Glutamatergic neuron (in vitro differentiated cells): ENCODE results near the gene MAPKAP1. TPM values are rescaled to one million over a fixed set of nuclear protein-coding genes. Genes with fewer than 3 reads are reported as not detected.

Experiments used
- DNase-seq: peaks from one replicate; pipeline ENCODE4 v3.0.0; 2022
- H3K27ac Mint-ChIP-seq: one replicate; pipeline ENCODE4 v1.8.0; 2020; ENCODE audit warnings: mild to moderate bottlenecking, mixed read lengths, inconsistent platforms; ENCODE audit not compliant: unreplicated experiment
- H3K27me3 Mint-ChIP-seq: one replicate; pipeline ENCODE4 v1.8.0; 2020; ENCODE audit warnings: mild to moderate bottlenecking, moderate library complexity, mixed read lengths, inconsistent platforms; ENCODE audit not compliant: unreplicated experiment
- H3K36me3 Mint-ChIP-seq: one replicate; pipeline ENCODE4 v1.8.0; 2020; ENCODE audit warnings: mild to moderate bottlenecking, mixed read lengths, inconsistent platforms; ENCODE audit not compliant: unreplicated experiment
- H3K4me1 Mint-ChIP-seq: one replicate; pipeline ENCODE4 v1.8.0; 2020; ENCODE audit warnings: mild to moderate bottlenecking, low read depth, mixed read lengths, inconsistent platforms; ENCODE audit not compliant: unreplicated experiment
- H3K4me3 Mint-ChIP-seq: one replicate; pipeline ENCODE4 v1.8.0; 2020; ENCODE audit warnings: mild to moderate bottlenecking, mixed read lengths, inconsistent platforms; ENCODE audit not compliant: unreplicated experiment
- H3K9me3 Mint-ChIP-seq: one replicate; pipeline ENCODE4 v1.8.0; 2020; ENCODE audit warnings: mild to moderate bottlenecking, moderate library complexity, mixed read lengths, inconsistent platforms; ENCODE audit not compliant: unreplicated experiment
- CTCF ChIP-seq: fragments of 200-600 bp; sonication (generic); IDR thresholded peaks from one replicate; pipeline ENCODE4 v1.5.0; 2021; ENCODE audit not compliant: partially characterized antibody, unreplicated experiment
- total RNA-seq: library from RNA; stranded (reverse); fragmentation: NEBNext Ultra II Directional; extraction: Animal tissue kit (Norgen Biotek cat#: 25700); gene quantifications from one replicate; pipeline ENCODE4 v1.2.1, GENCODE V29; 2021; ENCODE audit not compliant: unreplicated experiment

Gene MAPKAP1
- total RNA-seq, 1 donor from 2014 or later, result 59.6 TPM

GRCh38 chr9:125690679-125691078 lies 16.3 kb downstream of the MAPKAP1 start:
- no peak overlapping the region for H3K4me3 Mint-ChIP-seq
- H3K27me3 Mint-ChIP-seq, result no peaks in the 10 kb centered on the region
- no peak overlapping the region for H3K27ac Mint-ChIP-seq
- H3K36me3 Mint-ChIP-seq, result no peaks in the 10 kb centered on the region
- DNase-seq, result no peak
- no peaks in the 10 kb centered on the region for H3K9me3 Mint-ChIP-seq
- peaks cover 5% of the 10 kb centered on the region for H3K4me1 Mint-ChIP-seq
- TF ChIP-seq CTCF, result no peak

- H3K4me1 Mint-ChIP-seq, result peaks cover 10% of the 10 kb centered on the region
- no peak overlapping the region for H3K4me3 Mint-ChIP-seq
- DNase-seq, result no peak
- no peaks in the 10 kb centered on the region for H3K9me3 Mint-ChIP-seq
- no peaks in the 10 kb centered on the region for H3K36me3 Mint-ChIP-seq
- H3K27ac Mint-ChIP-seq, result no peak overlapping the region
- no peaks in the 10 kb centered on the region for H3K27me3 Mint-ChIP-seq
- TF ChIP-seq CTCF, result no peak
Measured at GRCh38 chr9:125687163-125687863, 19.7 kb downstream of the MAPKAP1 start.

GRCh38 chr9:125685167-125685566 lies 21.8 kb downstream of the MAPKAP1 start:
- no peak overlapping the region for H3K27ac Mint-ChIP-seq
- no peaks in the 10 kb centered on the region for H3K36me3 Mint-ChIP-seq
- H3K27me3 Mint-ChIP-seq, result no peaks in the 10 kb centered on the region

GRCh38 chr9:125683486-125683885 lies 23.5 kb downstream of the MAPKAP1 start:
- no peak overlapping the region for H3K4me3 Mint-ChIP-seq
- H3K9me3 Mint-ChIP-seq, result no peaks in the 10 kb centered on the region
- no peak for TF ChIP-seq CTCF
- DNase-seq, result no peak
- no peaks in the 10 kb centered on the region for H3K27me3 Mint-ChIP-seq
- H3K27ac Mint-ChIP-seq, result no peak overlapping the region
- peaks cover 13% of the 10 kb centered on the region for H3K4me1 Mint-ChIP-seq
- no peaks in the 10 kb centered on the region for H3K36me3 Mint-ChIP-seq

More at GRCh38 chr9:125685167-125685566, 21.8 kb downstream of the MAPKAP1 start:
- no peak for TF ChIP-seq CTCF
- no peak overlapping the region for H3K4me3 Mint-ChIP-seq
- peaks cover 10% of the 10 kb centered on the region for H3K4me1 Mint-ChIP-seq
- no peaks in the 10 kb centered on the region for H3K9me3 Mint-ChIP-seq
- no peak for DNase-seq

- DNase-seq, result no peak
- Mint-ChIP-seq H3K4me3 (no peak overlapping the region), H3K9me3 (no peaks in the 10 kb centered on the region), H3K4me1 (peaks cover 13% of the 10 kb centered on the region), H3K27ac (no peak overlapping the region), H3K36me3 (no peaks in the 10 kb centered on the region), H3K27me3 (no peaks in the 10 kb centered on the region)
- no peak for TF ChIP-seq CTCF
Measured at GRCh38 chr9:125682340-125682739, 24.7 kb downstream of the MAPKAP1 start.
